GM12878 (cell line): ENCODE results near the gene GATAD2B. TPM values are rescaled to one million over a fixed set of nuclear protein-coding genes. Genes with fewer than 3 reads are reported as not detected.

Experiments used
- ATAC-seq: fragments of 200-7000 bp; cut with Tn5 transposase; 3 replicates; pipeline ENCODE4 v1.9.1; 2020; ENCODE audit warnings: mild to moderate bottlenecking, moderate library complexity
- BruUV-seq: library from RNA; stranded (reverse); fragments of 400-500 nt; replicated peaks from 2 replicates; lab custom pipeline; 2021; lab: Mats Ljungman, UMichigan
- CTCF ChIA-PET: fragments of 300-600 bp; sonication (Branson Sonifier 250); formaldehyde crosslinking; extraction: SDS; loops from one replicate; lab custom pipeline; 2021; ENCODE audit warnings: inconsistent platforms; lab: Yijun Ruan, JAX
- POLR2A ChIA-PET: fragments of 350-600 bp; formaldehyde crosslinking; extraction: SDS; loops from one replicate; lab custom pipeline; 2021; ENCODE audit warnings: inconsistent platforms; lab: Charles Lee
- RAD21 ChIA-PET: fragments of 300-600 bp; sonication (Branson Sonifier 250); formaldehyde crosslinking; loops from one replicate; lab custom pipeline; 2023; ENCODE audit warnings: antibody characterized with exemption; ENCODE audit not compliant: unreplicated experiment; lab: Charles Lee
- SMC1A ChIA-PET: fragments of 300-600 bp; sonication (Branson Sonifier 250); formaldehyde crosslinking; loops from one replicate; lab custom pipeline; 2023; ENCODE audit not compliant: unreplicated experiment, uncharacterized antibody; lab: Charles Lee
- DNase-seq: peaks from one replicate; pipeline ENCODE4 v3.0.0-alpha.2; 2011; ENCODE audit warnings: low read depth, low spot score
- FAIRE-seq: peaks from 3 replicates; lab custom pipeline; 2011; peaks lifted over from hg19 to GRCh38; lab: Jason Lieb, UNC
- H2AFZ ChIP-seq: 2 replicates; pipeline ENCODE4 v1.6.0; 2011; ENCODE audit warnings: low read depth, low read length, control low read depth; ENCODE audit not compliant: control insufficient read depth
- H3K27ac ChIP-seq: 2 replicates; pipeline ENCODE4 v1.5.1; 2011; ENCODE audit warnings: control low read depth; ENCODE audit not compliant: control insufficient read depth, insufficient read depth
- H3K27me3 ChIP-seq, 2 experiments: replicated peaks in 1 of 2; 2 replicates each; pipeline versions ENCODE4 v1.6.0 to v1.6.1; 2011; ENCODE audit warnings: low read length in 1 of 2; ENCODE audit not compliant: control insufficient read depth in 2 of 2, insufficient read depth in 2 of 2
- H3K36me3 ChIP-seq, 2 experiments: 2 replicates each; pipeline ENCODE4 v1.5.1; 2011; ENCODE audit warnings: low read length in 1 of 2; ENCODE audit not compliant: control insufficient read depth in 2 of 2, insufficient read depth in 2 of 2
- H3K4me1 ChIP-seq: 2 replicates; pipeline ENCODE4 v1.6.1; 2011; ENCODE audit warnings: mild to moderate bottlenecking, low read length, moderate library complexity, mixed read lengths; ENCODE audit not compliant: control insufficient read depth, insufficient read depth
- H3K4me2 ChIP-seq: 2 replicates; pipeline ENCODE4 v1.6.0; 2011; ENCODE audit warnings: control low read depth; ENCODE audit not compliant: control insufficient read depth, insufficient read depth
- H3K4me3 ChIP-seq: fragments of 200-600 bp; sonication (generic); 2 replicates; pipeline ENCODE4 v1.5.1; 2016
- H3K79me2 ChIP-seq: 2 replicates; pipeline ENCODE4 v1.6.0; 2011; ENCODE audit warnings: low read length; ENCODE audit not compliant: control insufficient read depth, insufficient read depth
- H3K9ac ChIP-seq: 2 replicates; pipeline ENCODE4 v1.8.0; 2011; ENCODE audit warnings: low read length, control low read depth, mixed read lengths; ENCODE audit not compliant: control insufficient read depth, insufficient read depth
- H3K9me3 ChIP-seq: replicated peaks from 3 replicates; pipeline ENCODE4 v1.5.1; 2011; ENCODE audit warnings: mild to moderate bottlenecking, low read length; ENCODE audit not compliant: control insufficient read depth, insufficient read depth
- H4K20me1 ChIP-seq: 2 replicates; pipeline ENCODE4 v1.6.0; 2011; ENCODE audit not compliant: control insufficient read depth, insufficient read depth
- CBX5 ChIP-seq: sonication (generic); IDR thresholded peaks from 2 replicates; pipeline ENCODE4 v1.6.1; 2016; ENCODE audit warnings: low read depth, moderate library complexity, mild to moderate bottlenecking, inconsistent platforms
- CHD4 ChIP-seq: fragments of 200-600 bp; sonication (generic); IDR thresholded peaks from 2 replicates; pipeline ENCODE4 v1.6.1; 2016; ENCODE audit warnings: mild to moderate bottlenecking
- EGR1 ChIP-seq, 2 experiments: IDR thresholded peaks; 1 replicate in 1 of 2; 2 replicates in 1 of 2; pipeline ENCODE4 v1.6.1; 2011 to 2012; ENCODE audit warnings: low read depth in 2 of 2, low read length in 2 of 2, borderline replicate concordance in 1 of 2, mild to moderate bottlenecking in 1 of 2, moderate library complexity in 1 of 2
- ESRRA ChIP-seq: IDR thresholded peaks from 2 replicates; pipeline ENCODE4 v1.6.1; 2012; ENCODE audit warnings: mild to moderate bottlenecking, low read length, improper control_type of control experiment
- KAT2A ChIP-seq: conservative IDR thresholded peaks from 2 replicates; pipeline ENCODE4 v1.6.1; 2011; ENCODE audit warnings: low read depth, low read length; ENCODE audit not compliant: control insufficient read depth
- NBN ChIP-seq: fragments of 450-650 bp; IDR thresholded peaks from 2 replicates; pipeline ENCODE4 v1.6.1; 2016
- NFXL1 ChIP-seq: fragments of 450-650 bp; IDR thresholded peaks from 2 replicates; pipeline ENCODE4 v1.6.1; 2017; ENCODE audit warnings: antibody characterized with exemption, mild to moderate bottlenecking, borderline replicate concordance
- RAD21 ChIP-seq: IDR thresholded peaks from 2 replicates; pipeline ENCODE4 v1.6.1; 2011; ENCODE audit warnings: mild to moderate bottlenecking, low read depth, low read length, moderate library complexity; ENCODE audit not compliant: insufficient read depth
- SIN3A ChIP-seq: IDR thresholded peaks from 2 replicates; pipeline ENCODE4 v1.6.1; 2012; ENCODE audit warnings: low read depth, low read length, improper control_type of control experiment
- SRF ChIP-seq, 2 experiments: IDR thresholded peaks; 2 replicates each; pipeline ENCODE4 v1.6.1; 2011; ENCODE audit warnings: low read depth in 2 of 2, low read length in 2 of 2, mild to moderate bottlenecking in 1 of 2, moderate library complexity in 1 of 2
- SUZ12 ChIP-seq: fragments of 200-600 bp; sonication (generic); IDR thresholded peaks from one replicate; pipeline ENCODE4 v1.6.1; 2018; ENCODE audit warnings: antibody characterized with exemption, mild to moderate bottlenecking; ENCODE audit not compliant: unreplicated experiment
- TCF7 ChIP-seq: IDR thresholded peaks from 2 replicates; pipeline ENCODE4 v1.6.1; 2014; ENCODE audit warnings: antibody characterized with exemption, borderline replicate concordance
- WRNIP1 ChIP-seq: IDR thresholded peaks from 2 replicates; pipeline ENCODE4 v1.6.1; 2011; ENCODE audit warnings: low read depth, low read length, improper control_type of control experiment, borderline replicate concordance
- ZBED1 ChIP-seq: IDR thresholded peaks from 2 replicates; pipeline ENCODE4 v1.6.1; 2016; ENCODE audit warnings: borderline replicate concordance
- WGBS: methylation state at CpG from one replicate; pipeline ENCODE4 v1.1.6; 2016; ENCODE audit warnings: low lambda C conversion rate; ENCODE audit not compliant: insufficient replicate concordance, insufficient coverage; ENCODE audit errors: missing lambda C conversion rate; 5-methylcytosine and 5-hydroxymethylcytosine counted together
- in situ Hi-C: fragments of 300-500 bp; cut with MboI; formaldehyde crosslinking; loops from 9 replicates; pipeline ENCODE4 v1.14.3; 2018; ENCODE audit warnings: mixed read lengths
- intact Hi-C: fragments of 100-400 bp; cut with micrococcal nuclease; formaldehyde crosslinking; loops from one replicate; pipeline ENCODE4 v1.14.2; 2022; ENCODE audit not compliant: unreplicated experiment
- polyA plus RNA-seq, 11 experiments: library from polyadenylated mRNA; depleted of rRNA in 4 of 11; unstranded in 6 of 11; stranded (reverse) in 5 of 11; fragments of >200 nt; fragmentation: Nextera tagmentation in 4 of 11; fragmentation: Illumina TruSeq in 1 of 11; extraction: Ambion mirVana in 4 of 11; extraction: Trizol in 1 of 11; gene quantifications; 1 replicate in 1 of 11; 2 replicates in 10 of 11; pipeline versions ENCODE4 v1.2.1 to v1.2.3, GENCODE V29; 2011 to 2016; ENCODE audit warnings: inconsistent platforms in 2 of 11, missing spikeins in 2 of 11, low read depth in 1 of 11
- total RNA-seq, 4 experiments: library from RNA; depleted of rRNA in 3 of 4; stranded (reverse); fragments of >200 nt in 3 of 4; fragmentation: Illumina TruSeq in 1 of 4; extraction: Trizol in 1 of 4; gene quantifications; 2 replicates each; pipeline versions ENCODE4 v1.2.1 to v1.2.3, GENCODE V29; 2013 to 2021
- TF ChIP-seq, protein P1 (sequence below), 3 experiments: IDR thresholded peaks in 2 of 3; conservative IDR thresholded peaks in 1 of 3; 2 replicates each; pipeline ENCODE4 v1.5.1; 2011; ENCODE audit warnings: low read depth in 3 of 3, low read length in 3 of 3, mild to moderate bottlenecking in 3 of 3, control low read depth in 2 of 3, moderate library complexity in 2 of 3, inconsistent platforms in 1 of 3, mixed read lengths in 1 of 3; ENCODE audit not compliant: control insufficient read depth in 2 of 3, insufficient read depth in 1 of 3; ENCODE audit errors: extremely low read depth in 1 of 3
- TF ChIP-seq, protein P2 (sequence below): fragments of 150-350 bp; IDR thresholded peaks from 2 replicates; pipeline ENCODE4 v1.6.1; 2016; ENCODE audit warnings: low read depth, low read length
- TF ChIP-seq, protein P3 (sequence below): IDR thresholded peaks from 2 replicates; pipeline ENCODE4 v1.6.1; 2012; ENCODE audit warnings: low read depth, low read length, improper control_type of control experiment

Gene GATAD2B
- total and polyA plus RNA-seq, 10 of the 15 experiments (the other 5 are each of a cell fraction or from before 2014, with no cell fraction given): 2.4 to 63.1 (median 8.7) TPM

DNA sequence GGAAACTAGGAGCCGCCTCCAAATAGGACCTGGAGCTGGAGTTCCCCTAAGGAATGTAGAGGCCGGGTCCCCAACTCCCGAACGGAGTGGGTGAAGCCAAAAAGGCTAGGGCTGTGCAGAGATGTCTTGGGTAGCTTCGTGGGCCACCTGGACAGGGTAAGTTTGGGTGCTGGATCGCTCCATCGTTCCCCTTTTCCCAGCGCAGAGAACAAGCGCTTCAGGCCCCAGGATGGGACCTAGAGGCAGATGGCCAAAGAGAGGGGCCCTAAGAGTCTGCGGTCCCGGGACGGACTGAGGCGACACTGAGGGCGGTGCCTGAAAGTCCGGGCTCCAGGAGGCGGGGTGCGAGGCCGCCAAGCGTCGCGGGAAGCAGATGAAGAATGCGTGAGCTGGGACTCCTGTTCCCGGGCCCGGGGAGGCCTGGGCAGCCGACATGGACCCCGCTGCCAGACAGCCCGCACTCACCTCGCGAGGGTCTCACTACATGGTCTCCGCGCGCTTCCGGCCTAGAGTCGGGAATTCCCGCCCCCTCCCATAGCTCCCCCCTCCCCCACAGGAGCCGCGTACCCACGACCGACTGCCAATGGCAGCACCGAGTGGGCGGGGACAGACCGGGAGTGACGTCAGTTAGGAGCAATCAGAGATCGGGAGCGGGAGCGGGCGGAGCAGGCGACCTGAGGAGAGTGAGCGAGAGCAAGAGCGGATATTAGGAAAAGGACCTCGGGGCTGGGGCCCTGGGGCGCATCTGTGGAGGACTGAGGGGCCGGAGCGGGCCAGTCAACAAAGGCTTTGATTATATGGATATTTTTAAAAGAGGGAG is 40.5 kb upstream of the GATAD2B start, which contains the start of gene SLC39A1:
Gene SLC39A1, minus strand, starts transcription at position 508 of the 820 bp plus-strand sequence. CDS start 822 bp downstream, outside the sequence.
- under 1% methylated on average over 54 of the region's 54 CpGs for WGBS
- peak; percentile 65 for ATAC-seq
- TF ChIP-seq SUZ12 (no peak), EGR1 (IDR thresholded peaks at IDR 0.05; ENCODE audit: borderline replicate concordance in 1 of 2, low read depth in 2 of 2, low read length in 2 of 2) (peak in 1 of 2 experiments; percentile 64; a peak in 1 of 3 replicates), SRF (IDR thresholded peaks at IDR 0.05; ENCODE audit: low read depth in 2 of 2, low read length in 2 of 2) (no peak), CBX5 (no peak), ESRRA (no peak), KAT2A (no peak), SIN3A (0 out of 2 replicates have a peak, but pooled peaks have one; percentile 23), CHD4 (no peak), WRNIP1 (no peak), RAD21 (no peak), ZBED1 (no peak), TCF7 (no peak), NFXL1 (no peak), NBN (peak; percentile 64; the same call in 1 of the 2 replicates)
- TF ChIP-seq, protein P1, sequence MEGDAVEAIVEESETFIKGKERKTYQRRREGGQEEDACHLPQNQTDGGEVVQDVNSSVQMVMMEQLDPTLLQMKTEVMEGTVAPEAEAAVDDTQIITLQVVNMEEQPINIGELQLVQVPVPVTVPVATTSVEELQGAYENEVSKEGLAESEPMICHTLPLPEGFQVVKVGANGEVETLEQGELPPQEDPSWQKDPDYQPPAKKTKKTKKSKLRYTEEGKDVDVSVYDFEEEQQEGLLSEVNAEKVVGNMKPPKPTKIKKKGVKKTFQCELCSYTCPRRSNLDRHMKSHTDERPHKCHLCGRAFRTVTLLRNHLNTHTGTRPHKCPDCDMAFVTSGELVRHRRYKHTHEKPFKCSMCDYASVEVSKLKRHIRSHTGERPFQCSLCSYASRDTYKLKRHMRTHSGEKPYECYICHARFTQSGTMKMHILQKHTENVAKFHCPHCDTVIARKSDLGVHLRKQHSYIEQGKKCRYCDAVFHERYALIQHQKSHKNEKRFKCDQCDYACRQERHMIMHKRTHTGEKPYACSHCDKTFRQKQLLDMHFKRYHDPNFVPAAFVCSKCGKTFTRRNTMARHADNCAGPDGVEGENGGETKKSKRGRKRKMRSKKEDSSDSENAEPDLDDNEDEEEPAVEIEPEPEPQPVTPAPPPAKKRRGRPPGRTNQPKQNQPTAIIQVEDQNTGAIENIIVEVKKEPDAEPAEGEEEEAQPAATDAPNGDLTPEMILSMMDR (IDR thresholded peaks at IDR 0.05 in 2 of 3, conservative IDR thresholded peaks at IDR 0.05 in 1 of 3; ENCODE audit: control insufficient read depth in 2 of 3, extremely low read depth in 1 of 3, insufficient read depth in 1 of 3, low read depth in 3 of 3, low read length in 3 of 3): no peak
- TF ChIP-seq, protein P2, sequence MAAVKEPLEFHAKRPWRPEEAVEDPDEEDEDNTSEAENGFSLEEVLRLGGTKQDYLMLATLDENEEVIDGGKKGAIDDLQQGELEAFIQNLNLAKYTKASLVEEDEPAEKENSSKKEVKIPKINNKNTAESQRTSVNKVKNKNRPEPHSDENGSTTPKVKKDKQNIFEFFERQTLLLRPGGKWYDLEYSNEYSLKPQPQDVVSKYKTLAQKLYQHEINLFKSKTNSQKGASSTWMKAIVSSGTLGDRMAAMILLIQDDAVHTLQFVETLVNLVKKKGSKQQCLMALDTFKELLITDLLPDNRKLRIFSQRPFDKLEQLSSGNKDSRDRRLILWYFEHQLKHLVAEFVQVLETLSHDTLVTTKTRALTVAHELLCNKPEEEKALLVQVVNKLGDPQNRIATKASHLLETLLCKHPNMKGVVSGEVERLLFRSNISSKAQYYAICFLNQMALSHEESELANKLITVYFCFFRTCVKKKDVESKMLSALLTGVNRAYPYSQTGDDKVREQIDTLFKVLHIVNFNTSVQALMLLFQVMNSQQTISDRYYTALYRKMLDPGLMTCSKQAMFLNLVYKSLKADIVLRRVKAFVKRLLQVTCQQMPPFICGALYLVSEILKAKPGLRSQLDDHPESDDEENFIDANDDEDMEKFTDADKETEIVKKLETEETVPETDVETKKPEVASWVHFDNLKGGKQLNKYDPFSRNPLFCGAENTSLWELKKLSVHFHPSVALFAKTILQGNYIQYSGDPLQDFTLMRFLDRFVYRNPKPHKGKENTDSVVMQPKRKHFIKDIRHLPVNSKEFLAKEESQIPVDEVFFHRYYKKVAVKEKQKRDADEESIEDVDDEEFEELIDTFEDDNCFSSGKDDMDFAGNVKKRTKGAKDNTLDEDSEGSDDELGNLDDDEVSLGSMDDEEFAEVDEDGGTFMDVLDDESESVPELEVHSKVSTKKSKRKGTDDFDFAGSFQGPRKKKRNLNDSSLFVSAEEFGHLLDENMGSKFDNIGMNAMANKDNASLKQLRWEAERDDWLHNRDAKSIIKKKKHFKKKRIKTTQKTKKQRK: no peak
- TF ChIP-seq, protein P3, sequence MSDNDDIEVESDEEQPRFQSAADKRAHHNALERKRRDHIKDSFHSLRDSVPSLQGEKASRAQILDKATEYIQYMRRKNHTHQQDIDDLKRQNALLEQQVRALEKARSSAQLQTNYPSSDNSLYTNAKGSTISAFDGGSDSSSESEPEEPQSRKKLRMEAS: peak; percentile 30; the same call in 1 of the 2 replicates

More for the DNA sequence above, 40.5 kb upstream of the GATAD2B start, which contains the start of gene SLC39A1:
- FAIRE-seq (peak; percentile 84), DNase-seq (peak; percentile 91)
- peak within 1 kb of the TSS; percentile 75 for H2AFZ ChIP-seq
- peak within 1 kb of the TSS; percentile 93 for H3K27ac ChIP-seq
- ChIA-PET CTCF (interaction anchor here (0.5 to 7.1 kb wide), 16 partner anchors 9 to 308 kb away, joined by 3 to 64 read pairs (median 3); partner anchors contain the start of genes DENND4B, GATAD2B, JTB and RAB13), RAD21 (interaction anchor here (0.6 to 6.4 kb wide), 10 partner anchors 12 to 166 kb away, joined by 3 to 42 read pairs (median 8); partner anchors contain the start of genes DENND4B, GATAD2B, JTB and RAB13), POLR2A (interaction anchor here (0.5 to 10.0 kb wide), 21 partner anchors 9 to 392 kb away, joined by 3 to 132 read pairs (median 4); partner anchors contain the start of genes DENND4B, GATAD2B, INTS3 and JTB), SMC1A (interaction anchor here (1.1 to 7.7 kb wide), 9 partner anchors 9 to 167 kb away, joined by 3 to 82 read pairs (median 5); partner anchors contain the start of genes DENND4B, GATAD2B, JTB and RAB13)
- H3K4me1 ChIP-seq: peaks cover 13% of the 10 kb centered on the region
- TSS peak; percentile 57 for BruUV-seq
- H3K9ac ChIP-seq: peak within 1 kb of the TSS; percentile 98
- in situ Hi-C loops (no loop called here), intact Hi-C loops (no loop called here)
- H3K36me3 ChIP-seq: peaks cover 9 to 15% of the 10 kb centered on the region in 2 experiments
- no peaks in the 10 kb centered on the region; the same call in 1 of the 2 replicates for H4K20me1 ChIP-seq
- H3K27me3 ChIP-seq: no peaks in the 10 kb centered on the region
- peaks cover 56% of the 10 kb centered on the region for H3K79me2 ChIP-seq
- H3K4me3 ChIP-seq: peak within 1 kb of the TSS; percentile 88
- no peaks in the 10 kb centered on the region for H3K9me3 ChIP-seq
- H3K4me2 ChIP-seq: peak within 1 kb of the TSS; percentile 98
